Measurements from ENCODE around the gene KNSTRN.

KNSTRN gene

GRCh38 chr15:40358471-40359353, 23.8 kb upstream of the KNSTRN start:
- in situ Hi-C loops (cut with MboI; ENCODE audit: low sequenced_read_pairs, unreplicated experiment): no loop called here
- DNase-seq (ENCODE audit: low spot score): peak; percentile 48

GRCh38 chr15:40360015-40360414, 22.5 kb upstream of the KNSTRN start:
- in situ Hi-C loops (cut with MboI; ENCODE audit: low sequenced_read_pairs, unreplicated experiment): no loop called here
- no peak for DNase-seq (ENCODE audit: low spot score)
- TF ChIP-seq CTCF (IDR thresholded peaks at IDR 0.05; ENCODE audit: borderline replicate concordance, control extremely low read depth, extremely low read depth, insufficient read depth, missing control alignments): no peak

More at GRCh38 chr15:40358471-40359353, 23.8 kb upstream of the KNSTRN start:
- TF ChIP-seq CTCF (IDR thresholded peaks at IDR 0.05; ENCODE audit: borderline replicate concordance, control extremely low read depth, extremely low read depth, insufficient read depth, missing control alignments): peak; percentile 5

GRCh38 chr15:40361640-40362039, 20.9 kb upstream of the KNSTRN start:
- no peak for TF ChIP-seq CTCF (IDR thresholded peaks at IDR 0.05; ENCODE audit: borderline replicate concordance, control extremely low read depth, extremely low read depth, insufficient read depth, missing control alignments)
- in situ Hi-C loops (cut with MboI; ENCODE audit: low sequenced_read_pairs, unreplicated experiment): no loop called here
- DNase-seq (ENCODE audit: low spot score): no peak

- no peak for TF ChIP-seq CTCF (IDR thresholded peaks at IDR 0.05; ENCODE audit: borderline replicate concordance, control extremely low read depth, extremely low read depth, insufficient read depth, missing control alignments)
- in situ Hi-C loops (cut with MboI; ENCODE audit: low sequenced_read_pairs, unreplicated experiment): no loop called here
- DNase-seq (ENCODE audit: low spot score): no peak
Observed at GRCh38 chr15:40363611-40364010, 18.9 kb upstream of the KNSTRN start.

GRCh38 chr15:40364251-40364650, 18.3 kb upstream of the KNSTRN start:
- in situ Hi-C loops (cut with MboI; ENCODE audit: low sequenced_read_pairs, unreplicated experiment): no loop called here
- TF ChIP-seq CTCF (IDR thresholded peaks at IDR 0.05; ENCODE audit: borderline replicate concordance, control extremely low read depth, extremely low read depth, insufficient read depth, missing control alignments): no peak
- DNase-seq (ENCODE audit: low spot score): no peak

DNA sequence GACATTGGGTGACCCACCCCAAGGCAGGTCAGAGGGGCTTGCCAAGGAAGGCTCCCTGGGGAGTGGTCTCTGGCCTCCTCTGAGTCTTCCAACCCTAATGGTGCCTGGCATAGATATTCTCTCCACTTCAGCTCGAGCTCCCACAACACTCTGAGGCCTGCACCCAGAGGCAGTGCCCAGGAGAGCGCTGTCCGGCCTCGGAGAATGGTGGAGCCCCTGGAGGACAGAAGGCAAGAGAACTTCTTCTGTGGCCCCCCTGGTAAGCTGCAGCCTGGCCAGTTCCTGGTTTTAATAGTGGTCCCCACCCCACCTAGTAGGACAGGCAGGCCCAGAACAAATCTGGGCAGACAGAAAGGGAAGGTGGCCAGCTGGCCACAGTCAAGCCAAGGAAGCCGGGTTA, 17.5 kb upstream of the KNSTRN start:
- TF ChIP-seq CTCF (IDR thresholded peaks at IDR 0.05; ENCODE audit: borderline replicate concordance, control extremely low read depth, extremely low read depth, insufficient read depth, missing control alignments): no peak
- in situ Hi-C loops (cut with MboI; ENCODE audit: low sequenced_read_pairs, unreplicated experiment): no loop called here
- DNase-seq (ENCODE audit: low spot score): no peak

Measured in GM13976 (cell line).